OCI-LY1 (cell line): ENCODE measurements around the gene OR5B21.

ENCODE experiments used
- H2AFZ ChIP-seq: fragments of 200-600 bp; sonication (generic), shearing (Covaris generic); 2 replicates; pipeline ENCODE4 v1.6.0; 2014; ENCODE audit warnings: antibody characterized with exemption, mild to moderate bottlenecking, low read length
- H3F3A ChIP-seq: fragments of 200-600 bp; sonication (generic), shearing (Covaris generic); 2 replicates; pipeline ENCODE4 v1.6.0; 2014; ENCODE audit warnings: mild to moderate bottlenecking, antibody characterized with exemption, low read length, moderate library complexity; ENCODE audit not compliant: insufficient read depth
- H3K27ac ChIP-seq: fragments of 200-600 bp; sonication (generic); 2 replicates; pipeline ENCODE4 v1.5.1; 2014; ENCODE audit warnings: low read length, mixed run types, mild to moderate bottlenecking, low read depth; ENCODE audit not compliant: poor library complexity, severe bottlenecking
- H3K27me3 ChIP-seq: fragments of 200-600 bp; sonication (generic); 2 replicates; pipeline ENCODE4 v1.6.0; 2014; ENCODE audit warnings: antibody characterized with exemption, mild to moderate bottlenecking, low read length, moderate library complexity; ENCODE audit not compliant: insufficient read depth
- H3K36me3 ChIP-seq: fragments of 200-600 bp; sonication (generic); 2 replicates; pipeline ENCODE4 v1.6.1; 2014; ENCODE audit warnings: mild to moderate bottlenecking, antibody characterized with exemption, low read length, moderate library complexity, mixed read lengths; ENCODE audit not compliant: insufficient read depth
- H3K4me1 ChIP-seq: fragments of 200-600 bp; sonication (generic); 2 replicates; pipeline ENCODE4 v1.5.1; 2014; ENCODE audit warnings: mild to moderate bottlenecking, low read length, moderate library complexity; ENCODE audit not compliant: insufficient read depth, severe bottlenecking
- H3K4me2 ChIP-seq: fragments of 200-600 bp; sonication (generic), shearing (Covaris generic); 2 replicates; pipeline ENCODE4 v1.6.1; 2014; ENCODE audit warnings: low read length
- H3K4me3 ChIP-seq: fragments of 200-600 bp; sonication (generic); 2 replicates; pipeline ENCODE4 v1.5.1; 2014; ENCODE audit warnings: low read length, low read depth, mild to moderate bottlenecking, mixed read lengths; ENCODE audit not compliant: poor library complexity, severe bottlenecking
- H3K79me2 ChIP-seq: fragments of 200-600 bp; shearing (Covaris generic); 2 replicates; pipeline ENCODE4 v1.6.1; 2016; ENCODE audit warnings: mixed run types, low read length, mixed read lengths; ENCODE audit not compliant: insufficient read depth
- H3K9ac ChIP-seq: fragments of 200-600 bp; sonication (generic), shearing (Covaris generic); 2 replicates; pipeline ENCODE4 v1.6.1; 2014; ENCODE audit warnings: mild to moderate bottlenecking, low read length, mixed read lengths
- H3K9me2 ChIP-seq: fragments of 200-600 bp; sonication (generic), shearing (Covaris generic); 2 replicates; pipeline ENCODE4 v1.6.1; 2014; ENCODE audit warnings: low read depth, mild to moderate bottlenecking, low read length, mixed read lengths
- H3K9me3 ChIP-seq: fragments of 200-600 bp; shearing (Covaris generic); 2 replicates; pipeline ENCODE4 v1.6.1; 2014; ENCODE audit warnings: low read length, mixed read lengths
- H4K20me1 ChIP-seq: fragments of 200-600 bp; sonication (generic), shearing (Covaris generic); 2 replicates; pipeline ENCODE4 v1.6.0; 2016; ENCODE audit warnings: mild to moderate bottlenecking, low read length; ENCODE audit not compliant: insufficient read depth
- EZH2 ChIP-seq: fragments of 200-600 bp; sonication (generic), shearing (Covaris generic); IDR thresholded peaks from 2 replicates; pipeline ENCODE4 v1.8.0; 2017; ENCODE audit warnings: borderline replicate concordance, mixed run types, mild to moderate bottlenecking, antibody characterized with exemption, low read length, moderate library complexity, mixed read lengths
- TF ChIP-seq, protein P1 (sequence below): fragments of 200-600 bp; sonication (generic), shearing (Covaris generic); IDR thresholded peaks from 2 replicates; pipeline ENCODE4 v1.5.1; 2017; ENCODE audit warnings: mild to moderate bottlenecking, antibody characterized with exemption, low read length, moderate library complexity, mixed read lengths

The OR5B21 gene

DNA sequence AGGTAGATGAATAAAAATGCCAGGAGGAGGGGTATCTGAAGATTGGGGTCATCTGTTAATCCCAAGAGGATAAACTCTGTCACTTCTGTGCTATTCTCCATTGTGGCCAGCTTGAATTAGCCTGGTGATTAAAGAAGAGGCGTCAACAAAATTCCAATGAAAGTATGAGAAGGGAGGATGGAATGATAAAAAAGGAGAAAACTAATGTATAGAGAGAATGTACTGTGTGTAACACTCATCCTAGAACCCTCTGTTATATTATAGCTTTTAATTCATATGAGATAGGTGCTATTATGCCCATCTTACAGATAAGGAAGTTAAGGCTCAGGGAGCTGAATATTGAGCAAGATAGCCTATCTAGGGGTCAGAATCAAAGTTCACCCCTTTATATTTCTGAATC lies at the start of gene OR5B21:
TSS of gene OR5B21 (minus strand) at position 101 of the 400 bp plus-strand sequence. CDS start at position 101, 0 bp downstream.
- TF ChIP-seq, protein P1, sequence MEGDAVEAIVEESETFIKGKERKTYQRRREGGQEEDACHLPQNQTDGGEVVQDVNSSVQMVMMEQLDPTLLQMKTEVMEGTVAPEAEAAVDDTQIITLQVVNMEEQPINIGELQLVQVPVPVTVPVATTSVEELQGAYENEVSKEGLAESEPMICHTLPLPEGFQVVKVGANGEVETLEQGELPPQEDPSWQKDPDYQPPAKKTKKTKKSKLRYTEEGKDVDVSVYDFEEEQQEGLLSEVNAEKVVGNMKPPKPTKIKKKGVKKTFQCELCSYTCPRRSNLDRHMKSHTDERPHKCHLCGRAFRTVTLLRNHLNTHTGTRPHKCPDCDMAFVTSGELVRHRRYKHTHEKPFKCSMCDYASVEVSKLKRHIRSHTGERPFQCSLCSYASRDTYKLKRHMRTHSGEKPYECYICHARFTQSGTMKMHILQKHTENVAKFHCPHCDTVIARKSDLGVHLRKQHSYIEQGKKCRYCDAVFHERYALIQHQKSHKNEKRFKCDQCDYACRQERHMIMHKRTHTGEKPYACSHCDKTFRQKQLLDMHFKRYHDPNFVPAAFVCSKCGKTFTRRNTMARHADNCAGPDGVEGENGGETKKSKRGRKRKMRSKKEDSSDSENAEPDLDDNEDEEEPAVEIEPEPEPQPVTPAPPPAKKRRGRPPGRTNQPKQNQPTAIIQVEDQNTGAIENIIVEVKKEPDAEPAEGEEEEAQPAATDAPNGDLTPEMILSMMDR: no peak
- TF ChIP-seq EZH2: no peak
- no peak within 1 kb of the TSS for H3K27ac ChIP-seq
- no peaks in the 10 kb centered on the region for H3K27me3 ChIP-seq
- no peak within 1 kb of the TSS for H3K9ac ChIP-seq
- no peak within 1 kb of the TSS for H2AFZ ChIP-seq
- no peaks in the 10 kb centered on the region for H4K20me1 ChIP-seq
- H3K9me3 ChIP-seq: no peaks in the 10 kb centered on the region
- H3K9me2 ChIP-seq: no peaks in the 10 kb centered on the region
- H3K4me1 ChIP-seq: peaks cover 8% of the 10 kb centered on the region
- no peaks in the 10 kb centered on the region for H3K36me3 ChIP-seq
- no peaks in the 10 kb centered on the region for H3K79me2 ChIP-seq
- no peak within 1 kb of the TSS for H3K4me3 ChIP-seq
- no peak within 1 kb of the TSS for H3K4me2 ChIP-seq
- H3F3A ChIP-seq: no peaks in the 10 kb centered on the region

GRCh38 chr11:58549644-58550043 lies 41.7 kb upstream of the OR5B21 start:
- Histone ChIP-seq H3K4me1 (no peaks in the 10 kb centered on the region), H3K27ac (no peak overlapping the region), H3K9me3 (no peaks in the 10 kb centered on the region), H3F3A (no peaks in the 10 kb centered on the region), H3K36me3 (peaks cover 100% of the 10 kb centered on the region), H3K4me2 (no peak overlapping the region), H3K9me2 (no peaks in the 10 kb centered on the region), H2AFZ (no peak overlapping the region), H3K79me2 (no peaks in the 10 kb centered on the region), H3K9ac (no peak overlapping the region), H3K27me3 (no peaks in the 10 kb centered on the region), H4K20me1 (no peaks in the 10 kb centered on the region), H3K4me3 (no peak overlapping the region)
- TF ChIP-seq EZH2: no peak
- TF ChIP-seq, protein P1: no peak

GRCh38 chr11:58546841-58547240 lies 38.9 kb upstream of the OR5B21 start:
- no peak for TF ChIP-seq EZH2
- TF ChIP-seq, protein P1: no peak
- Histone ChIP-seq H3K27me3 (no peaks in the 10 kb centered on the region), H3K4me2 (no peak overlapping the region), H3K27ac (no peak overlapping the region), H3K4me3 (no peak overlapping the region), H4K20me1 (no peaks in the 10 kb centered on the region), H3K36me3 (peaks cover 93% of the 10 kb centered on the region), H3K9me2 (no peaks in the 10 kb centered on the region), H3K9ac (no peak overlapping the region), H3K79me2 (no peaks in the 10 kb centered on the region), H3F3A (no peaks in the 10 kb centered on the region), H3K4me1 (no peaks in the 10 kb centered on the region), H3K9me3 (no peaks in the 10 kb centered on the region), H2AFZ (no peak overlapping the region)
